OCI-LY1 (cell line): ENCODE measurements around the gene MADD.

Experiments
- H2AFZ ChIP-seq: fragments of 200-600 bp; sonication (generic), shearing (Covaris generic); 2 replicates; pipeline ENCODE4 v1.6.0; 2014; ENCODE audit warnings: antibody characterized with exemption, mild to moderate bottlenecking, low read length
- H3F3A ChIP-seq: fragments of 200-600 bp; sonication (generic), shearing (Covaris generic); 2 replicates; pipeline ENCODE4 v1.6.0; 2014; ENCODE audit warnings: mild to moderate bottlenecking, antibody characterized with exemption, low read length, moderate library complexity; ENCODE audit not compliant: insufficient read depth
- H3K27ac ChIP-seq: fragments of 200-600 bp; sonication (generic); 2 replicates; pipeline ENCODE4 v1.5.1; 2014; ENCODE audit warnings: low read length, mixed run types, mild to moderate bottlenecking, low read depth; ENCODE audit not compliant: poor library complexity, severe bottlenecking
- H3K27me3 ChIP-seq: fragments of 200-600 bp; sonication (generic); 2 replicates; pipeline ENCODE4 v1.6.0; 2014; ENCODE audit warnings: antibody characterized with exemption, mild to moderate bottlenecking, low read length, moderate library complexity; ENCODE audit not compliant: insufficient read depth
- H3K36me3 ChIP-seq: fragments of 200-600 bp; sonication (generic); 2 replicates; pipeline ENCODE4 v1.6.1; 2014; ENCODE audit warnings: mild to moderate bottlenecking, antibody characterized with exemption, low read length, moderate library complexity, mixed read lengths; ENCODE audit not compliant: insufficient read depth
- H3K4me1 ChIP-seq: fragments of 200-600 bp; sonication (generic); 2 replicates; pipeline ENCODE4 v1.5.1; 2014; ENCODE audit warnings: mild to moderate bottlenecking, low read length, moderate library complexity; ENCODE audit not compliant: insufficient read depth, severe bottlenecking
- H3K4me2 ChIP-seq: fragments of 200-600 bp; sonication (generic), shearing (Covaris generic); 2 replicates; pipeline ENCODE4 v1.6.1; 2014; ENCODE audit warnings: low read length
- H3K4me3 ChIP-seq: fragments of 200-600 bp; sonication (generic); 2 replicates; pipeline ENCODE4 v1.5.1; 2014; ENCODE audit warnings: low read length, low read depth, mild to moderate bottlenecking, mixed read lengths; ENCODE audit not compliant: poor library complexity, severe bottlenecking
- H3K79me2 ChIP-seq: fragments of 200-600 bp; shearing (Covaris generic); 2 replicates; pipeline ENCODE4 v1.6.1; 2016; ENCODE audit warnings: mixed run types, low read length, mixed read lengths; ENCODE audit not compliant: insufficient read depth
- H3K9ac ChIP-seq: fragments of 200-600 bp; sonication (generic), shearing (Covaris generic); 2 replicates; pipeline ENCODE4 v1.6.1; 2014; ENCODE audit warnings: mild to moderate bottlenecking, low read length, mixed read lengths
- H3K9me2 ChIP-seq: fragments of 200-600 bp; sonication (generic), shearing (Covaris generic); 2 replicates; pipeline ENCODE4 v1.6.1; 2014; ENCODE audit warnings: low read depth, mild to moderate bottlenecking, low read length, mixed read lengths
- H3K9me3 ChIP-seq: fragments of 200-600 bp; shearing (Covaris generic); 2 replicates; pipeline ENCODE4 v1.6.1; 2014; ENCODE audit warnings: low read length, mixed read lengths
- H4K20me1 ChIP-seq: fragments of 200-600 bp; sonication (generic), shearing (Covaris generic); 2 replicates; pipeline ENCODE4 v1.6.0; 2016; ENCODE audit warnings: mild to moderate bottlenecking, low read length; ENCODE audit not compliant: insufficient read depth
- CTCF ChIP-seq: fragments of 200-600 bp; sonication (generic), shearing (Covaris generic); IDR thresholded peaks from 2 replicates; pipeline ENCODE4 v1.5.1; 2017; ENCODE audit warnings: mild to moderate bottlenecking, antibody characterized with exemption, low read length, moderate library complexity, mixed read lengths
- EZH2 ChIP-seq: fragments of 200-600 bp; sonication (generic), shearing (Covaris generic); IDR thresholded peaks from 2 replicates; pipeline ENCODE4 v1.8.0; 2017; ENCODE audit warnings: borderline replicate concordance, mixed run types, mild to moderate bottlenecking, antibody characterized with exemption, low read length, moderate library complexity, mixed read lengths

MADD gene

DNA sequence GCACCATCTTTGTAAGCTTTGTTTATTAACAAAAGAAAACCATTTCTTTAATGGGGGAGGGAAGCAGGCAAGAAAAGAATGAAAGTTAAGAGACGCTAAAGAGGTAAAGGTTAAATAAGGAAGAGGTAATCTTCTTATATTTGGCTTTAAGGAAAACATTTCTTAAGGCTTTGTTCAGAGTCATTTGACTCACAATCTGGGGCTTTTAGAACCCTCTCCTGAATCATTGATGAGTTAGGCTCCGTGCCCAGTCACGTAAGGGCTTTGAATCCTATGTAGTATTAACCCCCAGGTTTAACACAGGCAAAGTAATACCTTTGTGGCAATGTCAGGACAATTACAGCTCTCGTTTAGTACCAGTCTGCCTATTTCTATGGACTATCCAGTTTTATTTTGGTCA, 26.1 kb downstream of the MADD start:
- H2AFZ ChIP-seq: no peak overlapping the region
- no peaks in the 10 kb centered on the region for H3K79me2 ChIP-seq
- no peak overlapping the region for H3K9ac ChIP-seq
- no peaks in the 10 kb centered on the region for H3K9me2 ChIP-seq
- no peak overlapping the region for H3K4me3 ChIP-seq
- H3F3A ChIP-seq: no peaks in the 10 kb centered on the region
- no peak for TF ChIP-seq CTCF
- TF ChIP-seq EZH2: no peak
- H3K4me1 ChIP-seq: no peaks in the 10 kb centered on the region
- no peaks in the 10 kb centered on the region for H3K9me3 ChIP-seq
- no peak overlapping the region for H3K4me2 ChIP-seq
- peaks cover 78% of the 10 kb centered on the region for H3K36me3 ChIP-seq
- no peak overlapping the region for H3K27ac ChIP-seq
- H3K27me3 ChIP-seq: no peaks in the 10 kb centered on the region
- no peaks in the 10 kb centered on the region for H4K20me1 ChIP-seq

- no peaks in the 10 kb centered on the region for H3K79me2 ChIP-seq
- TF ChIP-seq CTCF (no peak), EZH2 (no peak)
- H3F3A ChIP-seq: no peaks in the 10 kb centered on the region
- no peaks in the 10 kb centered on the region for H3K9me2 ChIP-seq
- no peaks in the 10 kb centered on the region for H3K27me3 ChIP-seq
- no peaks in the 10 kb centered on the region for H3K4me1 ChIP-seq
- H3K9ac ChIP-seq: no peak overlapping the region
- H3K36me3 ChIP-seq: peaks cover 80% of the 10 kb centered on the region
- H3K27ac ChIP-seq: no peak overlapping the region
- no peak overlapping the region for H3K4me3 ChIP-seq
- no peaks in the 10 kb centered on the region for H3K9me3 ChIP-seq
- H3K4me2 ChIP-seq: no peak overlapping the region
- H4K20me1 ChIP-seq: no peaks in the 10 kb centered on the region
- H2AFZ ChIP-seq: no peak overlapping the region
Observed at GRCh38 chr11:47299078-47299477, 29.1 kb downstream of the MADD start.

DNA sequence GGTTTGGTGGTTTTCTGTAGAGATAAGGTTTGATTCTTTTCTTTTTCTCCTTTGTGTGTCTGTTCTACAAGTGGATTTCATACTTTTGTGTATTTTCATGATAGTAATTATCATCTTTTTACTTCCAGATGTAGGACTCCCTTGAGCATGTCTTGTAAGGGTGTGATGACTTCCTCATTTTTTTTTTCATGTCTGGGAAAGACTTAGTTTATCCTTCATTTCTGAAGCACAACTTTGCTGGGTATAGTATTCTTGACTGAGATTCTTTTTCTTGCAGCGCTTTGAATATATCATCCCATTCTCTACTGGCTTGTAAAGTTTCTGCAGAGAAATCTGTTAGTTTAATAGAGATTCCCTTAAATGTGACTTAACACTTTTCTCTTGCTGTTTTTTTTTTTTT, 32.9 kb downstream of the MADD start:
- Histone ChIP-seq H3K4me1 (no peaks in the 10 kb centered on the region), H3K9me2 (no peaks in the 10 kb centered on the region), H3K27ac (no peak overlapping the region), H3K27me3 (no peaks in the 10 kb centered on the region), H3K9me3 (no peaks in the 10 kb centered on the region), H3K36me3 (peaks cover 88% of the 10 kb centered on the region), H3K79me2 (no peaks in the 10 kb centered on the region), H3F3A (no peaks in the 10 kb centered on the region), H3K4me2 (no peak overlapping the region), H3K4me3 (no peak overlapping the region), H2AFZ (no peak overlapping the region), H4K20me1 (no peaks in the 10 kb centered on the region), H3K9ac (no peak overlapping the region)
- no peak for TF ChIP-seq CTCF
- TF ChIP-seq EZH2: no peak
